IMR-90 (cell line): ENCODE data around the gene DAPK3. TPM values are rescaled to one million over a fixed set of nuclear protein-coding genes. Genes with fewer than 3 reads are reported as not detected.

Experiments used
- ATAC-seq: fragments of 200-7000 bp; cut with Tn5 transposase; 2 replicates; pipeline ENCODE4 v1.9.1; 2020; ENCODE audit warnings: low read depth, mild to moderate bottlenecking, moderate library complexity
- BruUV-seq: library from RNA; stranded (reverse); fragments of 400-500 nt; replicated peaks from 2 replicates; lab custom pipeline; 2021; lab: Mats Ljungman, UMichigan
- CTCF ChIA-PET: fragments of 300-600 bp; formaldehyde crosslinking; extraction: SDS; loops from one replicate; lab custom pipeline; 2021; ENCODE audit warnings: antibody characterized with exemption; lab: Yijun Ruan, JAX
- POLR2A ChIA-PET: fragments of 300-600 bp; sonication (Branson Sonifier 250); formaldehyde crosslinking; loops from one replicate; lab custom pipeline; 2022; ENCODE audit warnings: antibody characterized with exemption; ENCODE audit not compliant: unreplicated experiment; lab: Charles Lee
- DNase-seq: peaks from one replicate; pipeline ENCODE4 v3.0.0; 2013
- H2AFZ ChIP-seq: replicated peaks from 2 replicates; pipeline ENCODE3; 2013; ENCODE audit warnings: low read length, mild to moderate bottlenecking; ENCODE audit not compliant: poor library complexity
- H2AK5ac ChIP-seq: 2 replicates; pipeline ENCODE4 v1.6.1; 2013; ENCODE audit warnings: low read depth, low read length, inconsistent platforms
- H2AK9ac ChIP-seq: replicated peaks from 2 replicates; pipeline ENCODE3; 2013; ENCODE audit warnings: mild to moderate bottlenecking, low read depth, low read length, moderate library complexity; ENCODE audit not compliant: poor library complexity
- H2BK120ac ChIP-seq: 2 replicates; pipeline ENCODE4 v1.6.1; 2013; ENCODE audit warnings: low read depth, low read length, inconsistent platforms
- H2BK15ac ChIP-seq: 3 replicates; pipeline ENCODE4 v1.6.1; 2013; ENCODE audit warnings: low read depth, low read length, inconsistent platforms
- H2BK20ac ChIP-seq: 2 replicates; pipeline ENCODE4 v1.6.1; 2013; ENCODE audit warnings: low read depth, mild to moderate bottlenecking, inconsistent platforms, low read length, moderate library complexity
- H2BK5ac ChIP-seq: 2 replicates; pipeline ENCODE4 v1.6.1; 2013; ENCODE audit warnings: mild to moderate bottlenecking, low read depth, low read length, inconsistent platforms; ENCODE audit not compliant: poor library complexity, severe bottlenecking
- H3K14ac ChIP-seq: replicated peaks from 2 replicates; pipeline ENCODE4 v1.6.1; 2013; ENCODE audit warnings: low read depth, low read length, inconsistent platforms
- H3K18ac ChIP-seq: 2 replicates; pipeline ENCODE4 v1.6.1; 2013; ENCODE audit warnings: low read depth, low read length, control low read depth
- H3K23ac ChIP-seq: 2 replicates; pipeline ENCODE4 v1.6.1; 2013; ENCODE audit warnings: low read depth, low read length, inconsistent platforms
- H3K27ac ChIP-seq: 2 replicates; pipeline ENCODE4 v1.5.1; 2013; ENCODE audit warnings: mild to moderate bottlenecking, control low read depth, low read length; ENCODE audit not compliant: insufficient read depth
- H3K27me3 ChIP-seq: 2 replicates; pipeline ENCODE4 v1.6.1; 2013; ENCODE audit warnings: low read length; ENCODE audit not compliant: control insufficient read depth, insufficient read depth
- H3K36me3 ChIP-seq: 2 replicates; pipeline ENCODE4 v1.6.1; 2013; ENCODE audit warnings: low read length, mixed read lengths; ENCODE audit not compliant: control insufficient read depth, insufficient read depth
- H3K4ac ChIP-seq: 2 replicates; pipeline ENCODE4 v1.6.1; 2013; ENCODE audit warnings: low read depth, low read length, inconsistent platforms
- H3K4me1 ChIP-seq: 2 replicates; pipeline ENCODE4 v1.6.1; 2013; ENCODE audit warnings: low read length, mixed read lengths; ENCODE audit not compliant: control insufficient read depth, insufficient read depth
- H3K4me2 ChIP-seq: 2 replicates; pipeline ENCODE4 v1.6.1; 2013; ENCODE audit warnings: low read depth, mild to moderate bottlenecking, control low read depth, low read length, moderate library complexity
- H3K4me3 ChIP-seq: 2 replicates; pipeline ENCODE4 v1.5.1; 2013; ENCODE audit warnings: low read depth, mild to moderate bottlenecking, control low read depth, low read length, moderate library complexity; ENCODE audit not compliant: insufficient read depth
- H3K56ac ChIP-seq: 2 replicates; pipeline ENCODE4 v1.6.1; 2013; ENCODE audit warnings: low read length, inconsistent platforms; ENCODE audit not compliant: insufficient read depth; ENCODE audit errors: extremely low read depth
- H3K79me1 ChIP-seq, 2 experiments: 2 replicates each; pipeline ENCODE4 v1.6.1; 2013; ENCODE audit warnings: low read length in 2 of 2, inconsistent platforms in 1 of 2, low read depth in 1 of 2
- H3K9ac ChIP-seq: 2 replicates; pipeline ENCODE4 v1.6.1; 2013; ENCODE audit warnings: low read depth, low read length, control low read depth
- H3K9me1 ChIP-seq: 2 replicates; pipeline ENCODE4 v1.6.1; 2013; ENCODE audit warnings: low read length, inconsistent platforms; ENCODE audit not compliant: insufficient read depth
- H3K9me3 ChIP-seq: 2 replicates; pipeline ENCODE4 v1.6.1; 2013; ENCODE audit warnings: low read length; ENCODE audit not compliant: control insufficient read depth, insufficient read depth
- H4K20me1 ChIP-seq: 2 replicates; pipeline ENCODE4 v1.6.1; 2013; ENCODE audit warnings: low read length, inconsistent platforms; ENCODE audit not compliant: insufficient read depth
- H4K5ac ChIP-seq: 2 replicates; pipeline ENCODE4 v1.6.1; 2013; ENCODE audit warnings: mild to moderate bottlenecking, low read depth, low read length, control low read depth
- H4K8ac ChIP-seq, 2 experiments: 2 replicates each; pipeline ENCODE4 v1.6.1; 2013; ENCODE audit warnings: low read depth in 2 of 2, low read length in 2 of 2, control low read depth in 1 of 2, inconsistent platforms in 1 of 2
- H4K91ac ChIP-seq: 2 replicates; pipeline ENCODE4 v1.6.1; 2013; ENCODE audit warnings: low read depth, low read length, inconsistent platforms; ENCODE audit not compliant: insufficient read depth
- CEBPB ChIP-seq: IDR thresholded peaks from 2 replicates; pipeline ENCODE4 v1.6.1; 2012; ENCODE audit warnings: low read depth, low read length, improper control_type of control experiment
- CHD1 ChIP-seq: IDR thresholded peaks from 2 replicates; pipeline ENCODE4 v1.6.1; 2012; ENCODE audit warnings: low read depth, low read length, improper control_type of control experiment
- CTCF ChIP-seq: conservative IDR thresholded peaks from 2 replicates; pipeline ENCODE4 v1.5.1; 2012; ENCODE audit warnings: mild to moderate bottlenecking, low read depth, low read length, improper control_type of control experiment
- NFE2L2 ChIP-seq: fragments of 150-350 bp; IDR thresholded peaks from 2 replicates; pipeline ENCODE4 v1.6.1; 2016; ENCODE audit warnings: low read depth, mild to moderate bottlenecking, low read length
- POLR2A ChIP-seq: IDR thresholded peaks from 2 replicates; pipeline ENCODE4 v1.6.1; 2012; ENCODE audit warnings: mild to moderate bottlenecking, low read depth, low read length
- RFX5 ChIP-seq: IDR thresholded peaks from 2 replicates; pipeline ENCODE4 v1.8.0; 2012; ENCODE audit warnings: low read depth, mild to moderate bottlenecking, low read length, moderate library complexity
- SMC3 ChIP-seq: fragments of 150-350 bp; IDR thresholded peaks from 2 replicates; pipeline ENCODE4 v1.6.1; 2016; ENCODE audit warnings: low read depth, mild to moderate bottlenecking, antibody characterized with exemption, low read length, moderate library complexity
- USF2 ChIP-seq: fragments of 150-350 bp; IDR thresholded peaks from 2 replicates; pipeline ENCODE4 v1.6.1; 2017; ENCODE audit warnings: mild to moderate bottlenecking, antibody characterized with exemption, low read length, low read depth
- WGBS, 2 experiments: methylation state at CpG; one replicate each; pipeline versions ENCODE4 v1.1.5 to v1.1.7; 2013; ENCODE audit warnings: missing lambda C conversion rate in 2 of 2; ENCODE audit not compliant: insufficient read length in 1 of 2; ENCODE audit errors: extremely low coverage in 2 of 2; 5-methylcytosine and 5-hydroxymethylcytosine counted together
- dilution Hi-C: fragments of 300-500 bp; cut with HindIII; formaldehyde crosslinking; loops from one replicate; pipeline ENCODE4 v1.14.3; 2018; ENCODE audit warnings: low sequenced_read_pairs; ENCODE audit not compliant: unreplicated experiment
- in situ Hi-C: fragments of 300-500 bp; cut with MboI; formaldehyde crosslinking; loops from 3 replicates; pipeline ENCODE4 v1.14.3; 2019; ENCODE audit warnings: low sequenced_read_pairs, inconsistent platforms, mixed read lengths
- intact Hi-C: fragments of 100-400 bp; cut with micrococcal nuclease; formaldehyde crosslinking; loops from 2 replicates; pipeline ENCODE4 v1.10.0; 2022
- polyA plus RNA-seq, 3 experiments: library from polyadenylated mRNA; depleted of rRNA; stranded (reverse); fragments of >200 nt; gene quantifications; 2 replicates each; pipeline ENCODE4 v1.2.3, GENCODE V29; 2012; ENCODE audit warnings: low replicate concordance in 1 of 3
- total RNA-seq: library from RNA; depleted of rRNA; stranded (reverse); fragments of >200 nt; gene quantifications from 2 replicates; pipeline ENCODE4 v1.2.3, GENCODE V29; 2012

DAPK3 gene
- total and polyA plus RNA-seq, 2 of the 4 experiments (the other 2 are of a cell fraction) = 145 to 188 TPM

- Histone ChIP-seq H3K9me1 (peaks cover 15% of the 10 kb centered on the region; the same call in 1 of the 2 replicates), H3K18ac (no peak overlapping the region), H2BK20ac (no peak overlapping the region), H3K27me3 (no peaks in the 10 kb centered on the region), H4K91ac (no peak overlapping the region), H3K36me3 (peaks cover 78% of the 10 kb centered on the region), H3K56ac (no peak overlapping the region), H3K27ac (no peak overlapping the region), H2AK5ac (no peak overlapping the region), H4K20me1 (peaks cover 89% of the 10 kb centered on the region), H3K4me3 (no peak overlapping the region), H2AK9ac (no peak overlapping the region), H3K9ac (no peak overlapping the region), H4K8ac (no peak overlapping the region), H3K9me3 (no peaks in the 10 kb centered on the region), H3K4me2 (no peak overlapping the region), H3K14ac (no peak overlapping the region), H4K5ac (no peak overlapping the region), H2BK15ac (no peak overlapping the region), H2AFZ (no peak overlapping the region), H3K4ac (no peak overlapping the region), H2BK120ac (no peak overlapping the region), H3K79me1 (peaks cover 9 to 87% of the 10 kb centered on the region in 2 experiments), H3K23ac (no peak overlapping the region), H3K4me1 (peaks cover 9% of the 10 kb centered on the region), H2BK5ac (no peak overlapping the region)
- in situ Hi-C loops = no loop called here
- POLR2A ChIA-PET = no interaction called here
- intact Hi-C loops = no loop called here
- no peak for DNase-seq
- dilution Hi-C loops = no loop called here
- no TSS peak for BruUV-seq
- CTCF ChIA-PET = no interaction called here
- TF ChIP-seq NFE2L2 = no peak
- TF ChIP-seq RFX5 = no peak
- TF ChIP-seq USF2 = no peak
- no peak for TF ChIP-seq SMC3
- TF ChIP-seq CEBPB = no peak
- TF ChIP-seq CTCF = no peak
- no peak for TF ChIP-seq CHD1
- TF ChIP-seq POLR2A = no peak
- no peak for ATAC-seq
- 90% methylated on average over 8 of the region's 10 CpGs; no CpG with 5 or more reads in 1 of the 2 experiments for WGBS, 2 experiments
Measured at GRCh38 chr19:3981373-3981735, 10.5 kb upstream of the DAPK3 start.
